ENCODE data around the gene FAM184A.

DNA sequence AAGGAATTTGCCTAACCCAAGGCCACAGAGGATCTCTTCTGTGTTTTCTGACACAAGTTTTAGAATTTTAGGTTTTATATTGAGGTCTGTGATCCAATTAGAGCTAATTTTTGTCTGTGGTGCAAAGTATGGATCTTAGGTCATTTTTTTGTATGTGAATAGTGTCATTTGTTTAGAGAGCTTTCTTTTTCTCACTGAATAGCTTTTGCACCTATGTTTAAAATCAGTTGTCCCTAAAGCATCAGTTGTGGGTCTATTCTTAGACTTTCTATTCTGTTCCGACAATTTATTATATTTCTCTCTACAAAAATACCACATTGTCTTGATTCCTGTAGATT, 143.2 kb downstream of the FAM184A start:
- TF ChIP-seq CTCF (conservative IDR thresholded peaks at IDR 0.05; ENCODE audit: low read length): no peak
- no peak for TF ChIP-seq EZH2phosphoT487 (IDR thresholded peaks at IDR 0.05; ENCODE audit: borderline replicate concordance, low read depth, low read length)

All from OCI-LY7 (cell line).